Loucy (cell line): ENCODE measurements around the gene ARF6.

Source experiments
- H2AFZ ChIP-seq: fragments of 200-600 bp; sonication (generic); 2 replicates; pipeline ENCODE4 v1.6.0; 2016; ENCODE audit warnings: antibody characterized with exemption, mild to moderate bottlenecking, low read length, moderate library complexity
- H3F3A ChIP-seq: fragments of 200-600 bp; 2 replicates; pipeline ENCODE4 v1.6.0; 2016; ENCODE audit warnings: antibody characterized with exemption, low read depth, mild to moderate bottlenecking
- H3K27me3 ChIP-seq: fragments of 200-600 bp; sonication (generic); 2 replicates; pipeline ENCODE4 v1.6.1; 2014; ENCODE audit warnings: low read length, mild to moderate bottlenecking; ENCODE audit not compliant: insufficient read depth, poor library complexity, severe bottlenecking
- H3K36me3 ChIP-seq: fragments of 200-600 bp; sonication (generic); 2 replicates; pipeline ENCODE4 v1.6.1; 2016; ENCODE audit warnings: low read length; ENCODE audit not compliant: insufficient read depth
- H3K4me1 ChIP-seq: fragments of 200-600 bp; sonication (generic); 2 replicates; pipeline ENCODE4 v1.5.1; 2014; ENCODE audit warnings: low read length, mild to moderate bottlenecking; ENCODE audit not compliant: insufficient read depth, poor library complexity, severe bottlenecking
- H3K4me2 ChIP-seq: fragments of 200-600 bp; sonication (generic); 2 replicates; pipeline ENCODE4 v1.6.0; 2014; ENCODE audit warnings: antibody characterized with exemption, low read length, low read depth, mild to moderate bottlenecking; ENCODE audit not compliant: poor library complexity, severe bottlenecking
- H3K4me3 ChIP-seq: fragments of 200-600 bp; sonication (generic); 2 replicates; pipeline ENCODE4 v1.5.1; 2014; ENCODE audit warnings: low read length, mild to moderate bottlenecking, mixed read lengths; ENCODE audit not compliant: poor library complexity, severe bottlenecking
- H3K79me2 ChIP-seq: fragments of 200-600 bp; sonication (generic); 2 replicates; pipeline ENCODE4 v1.6.1; 2014; ENCODE audit warnings: low read length; ENCODE audit not compliant: insufficient read depth
- H3K9ac ChIP-seq: fragments of 200-600 bp; sonication (generic); 2 replicates; pipeline ENCODE4 v1.6.0; 2014; ENCODE audit warnings: mild to moderate bottlenecking, low read depth, low read length, moderate library complexity; ENCODE audit not compliant: poor library complexity, severe bottlenecking
- H3K9me2 ChIP-seq: fragments of 200-600 bp; sonication (generic); replicated peaks from 2 replicates; pipeline ENCODE4 v1.6.1; 2016; ENCODE audit warnings: low read depth, low read length, mixed read lengths
- H3K9me3 ChIP-seq: fragments of 200-600 bp; sonication (generic); 2 replicates; pipeline ENCODE4 v1.6.1; 2014; ENCODE audit warnings: mild to moderate bottlenecking, antibody characterized with exemption, low read length, low read depth; ENCODE audit not compliant: insufficient read depth
- H4K20me1 ChIP-seq: fragments of 200-600 bp; sonication (generic); 2 replicates; pipeline ENCODE4 v1.6.0; 2014; ENCODE audit warnings: antibody characterized with exemption, low read length, mild to moderate bottlenecking; ENCODE audit not compliant: insufficient read depth, poor library complexity, severe bottlenecking
- CTCF ChIP-seq: fragments of 200-600 bp; sonication (generic); conservative IDR thresholded peaks from 2 replicates; pipeline ENCODE4 v1.5.1; 2014; ENCODE audit warnings: mild to moderate bottlenecking, antibody characterized with exemption, low read length
- EZH2phosphoT487 ChIP-seq: fragments of 200-600 bp; IDR thresholded peaks from 2 replicates; pipeline ENCODE4 v1.6.1; 2018; ENCODE audit warnings: antibody characterized with exemption, mild to moderate bottlenecking, moderate library complexity, borderline replicate concordance

The ARF6 gene

GRCh38 chr14:49857427-49858003 lies 35.4 kb upstream of the ARF6 start:
- H3K27me3 ChIP-seq = no peaks in the 10 kb centered on the region
- peaks cover 10% of the 10 kb centered on the region for H3K4me1 ChIP-seq
- no peak overlapping the region for H3K9ac ChIP-seq
- peaks cover 12% of the 10 kb centered on the region; the same call in 1 of the 2 replicates for H3F3A ChIP-seq
- no peak overlapping the region for H3K4me3 ChIP-seq
- H3K79me2 ChIP-seq = peaks cover 2% of the 10 kb centered on the region
- H3K9me2 ChIP-seq = no peaks in the 10 kb centered on the region
- no peaks in the 10 kb centered on the region for H3K9me3 ChIP-seq
- TF ChIP-seq CTCF (no peak), EZH2phosphoT487 (no peak)
- no peaks in the 10 kb centered on the region for H3K36me3 ChIP-seq
- H3K4me2 ChIP-seq = no peak overlapping the region
- H4K20me1 ChIP-seq = no peaks in the 10 kb centered on the region
- no peak overlapping the region for H2AFZ ChIP-seq

DNA sequence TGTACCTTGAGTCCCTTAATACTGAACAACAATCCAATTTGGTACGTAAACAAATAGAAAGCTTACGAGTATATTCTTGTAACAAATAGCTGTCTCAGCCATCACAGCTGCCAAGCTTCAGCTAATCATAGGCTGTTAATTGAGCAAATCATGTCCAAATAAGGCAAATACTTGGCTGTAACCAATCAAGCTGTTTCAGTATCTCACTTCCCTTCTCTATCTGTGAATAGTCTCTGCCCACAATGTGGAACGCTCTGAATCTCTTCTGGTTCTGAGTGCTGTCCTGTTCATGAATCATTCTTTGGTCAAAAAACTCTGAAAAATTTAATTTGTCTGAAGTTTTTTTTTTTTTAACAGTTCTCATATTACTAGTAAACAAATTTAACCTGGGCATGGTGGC lies 34.5 kb upstream of the ARF6 start:
- Histone ChIP-seq H3K79me2 (no peaks in the 10 kb centered on the region), H3K9ac (no peak overlapping the region), H3K36me3 (no peaks in the 10 kb centered on the region), H3K27me3 (no peaks in the 10 kb centered on the region), H3K4me2 (no peak overlapping the region), H3F3A (peaks cover 12% of the 10 kb centered on the region; the same call in 1 of the 2 replicates), H2AFZ (no peak overlapping the region), H3K4me3 (no peak overlapping the region), H4K20me1 (no peaks in the 10 kb centered on the region), H3K9me3 (no peaks in the 10 kb centered on the region), H3K4me1 (peaks cover 12% of the 10 kb centered on the region), H3K9me2 (no peaks in the 10 kb centered on the region)
- no peak for TF ChIP-seq EZH2phosphoT487
- no peak for TF ChIP-seq CTCF

DNA sequence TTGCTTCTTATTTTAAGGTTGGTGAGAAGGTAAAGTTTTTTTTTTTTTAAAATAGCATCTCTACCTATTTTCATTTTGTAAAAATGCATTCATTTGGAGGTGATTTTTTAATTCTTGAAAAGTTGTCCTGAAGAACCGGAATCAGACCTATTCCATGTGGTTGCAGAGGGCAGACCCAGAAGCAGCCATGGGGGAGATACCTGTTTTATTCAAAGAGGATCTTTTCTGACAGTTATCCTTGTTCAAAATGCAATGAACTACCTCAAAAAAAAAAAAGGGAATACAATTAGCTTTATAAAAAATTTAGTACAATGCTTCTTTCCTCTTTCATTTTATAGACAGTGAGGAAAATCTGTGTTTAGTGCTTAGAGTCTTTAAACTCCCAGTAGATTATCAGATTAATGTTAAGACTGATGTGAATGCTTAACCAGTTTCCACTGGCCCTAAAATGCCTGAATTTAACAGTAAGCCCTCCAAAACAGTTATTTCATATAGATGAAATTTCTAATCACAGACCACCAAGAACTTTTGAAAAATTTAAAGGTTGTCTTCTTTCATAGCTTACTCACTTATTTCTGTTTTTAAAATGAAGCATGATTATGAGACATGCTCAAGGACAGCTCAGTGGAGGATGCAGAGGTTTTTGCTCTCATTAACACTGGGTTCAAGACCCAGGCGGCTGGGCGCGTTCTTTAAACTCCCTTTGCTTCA lies 31.7 kb upstream of the ARF6 start:
- H3F3A ChIP-seq = peaks cover 12% of the 10 kb centered on the region; the same call in 1 of the 2 replicates
- no peaks in the 10 kb centered on the region for H3K36me3 ChIP-seq
- H3K4me1 ChIP-seq = peaks cover 23% of the 10 kb centered on the region
- H3K9ac ChIP-seq = peak overlapping the region; percentile 85
- H3K79me2 ChIP-seq = no peaks in the 10 kb centered on the region
- no peaks in the 10 kb centered on the region for H3K9me3 ChIP-seq
- H3K27me3 ChIP-seq = no peaks in the 10 kb centered on the region
- peak overlapping the region; percentile 100 for H2AFZ ChIP-seq
- peak overlapping the region; percentile 92 for H3K4me2 ChIP-seq
- TF ChIP-seq CTCF = no peak
- no peak for TF ChIP-seq EZH2phosphoT487
- no peaks in the 10 kb centered on the region for H4K20me1 ChIP-seq
- H3K9me2 ChIP-seq = no peaks in the 10 kb centered on the region
- H3K4me3 ChIP-seq = peak overlapping the region; percentile 91
